Thoracic aorta (tissue), 2 donors: ENCODE measurements around the gene PAX5. TPM values are rescaled to one million over a fixed set of nuclear protein-coding genes. Genes with fewer than 3 reads are reported as not detected.
"Not testable (repeated sequence)": the region's sequence is repeated elsewhere in the genome, so short reads cannot be mapped to it uniquely, and the experiment has no call there.

Experiments used
- ATAC-seq: fragments of 150-250 bp; one replicate; pipeline ENCODE4 v1.8.0; 2017; ENCODE audit warnings: low read depth; ENCODE audit not compliant: insufficient number of reproducible peaks, low FRiP score
- DNase-seq: peaks from one replicate; pipeline ENCODE4 v3.0.0-alpha.2; 2020; ENCODE audit warnings: low spot score
- H3K27ac ChIP-seq, 2 donors: fragments of 200-600 bp; sonication (generic); 1 replicate in 1 of 2; 2 replicates in 1 of 2; pipeline ENCODE4 v1.5.1; 2016; ENCODE audit warnings: mild to moderate bottlenecking in 2 of 2, moderate library complexity in 2 of 2
- H3K27me3 ChIP-seq: fragments of 200-600 bp; sonication (generic); replicated peaks from 2 replicates; pipeline ENCODE4 v1.6.0; 2016; ENCODE audit warnings: mild to moderate bottlenecking; ENCODE audit not compliant: insufficient read depth
- H3K36me3 ChIP-seq: fragments of 200-600 bp; sonication (generic); one replicate; pipeline ENCODE4 v1.5.1; 2016
- H3K4me1 ChIP-seq, 2 donors: fragments of 200-600 bp; sonication (generic); 1 replicate in 1 of 2; 2 replicates in 1 of 2; pipeline versions ENCODE4 v1.5.1 to v1.6.0; 2016; ENCODE audit warnings: low read depth in 2 of 2, mild to moderate bottlenecking in 1 of 2; ENCODE audit not compliant: control insufficient read depth in 1 of 2
- H3K4me3 ChIP-seq: fragments of 200-600 bp; sonication (generic); 2 replicates; pipeline ENCODE4 v1.5.1; 2016; ENCODE audit warnings: mild to moderate bottlenecking
- H3K9me3 ChIP-seq: fragments of 200-600 bp; sonication (generic); 2 replicates; pipeline ENCODE4 v1.5.1; 2016
- CTCF ChIP-seq: fragments of 200-600 bp; sonication (generic); IDR thresholded peaks from one replicate; pipeline ENCODE4 v1.5.1; 2019; ENCODE audit warnings: antibody characterized with exemption
- total RNA-seq, 2 donors: library from RNA; depleted of rRNA; stranded (reverse); fragments of >200 nt; gene quantifications; one replicate each; pipeline versions ENCODE4 v1.1.0 to v1.2.3, GENCODE V29; 2016

The PAX5 gene
- total RNA-seq, 2 donors from 2014 or later: 0.21 TPM; not detected in 1

- DNase-seq: no peak
- Histone ChIP-seq H3K4me1 (no peaks in the 10 kb centered on the region), H3K9me3 (no peaks in the 10 kb centered on the region), H3K4me3 (no peak overlapping the region), H3K27ac (no peak overlapping the region), H3K27me3 (no peaks in the 10 kb centered on the region), H3K36me3 (no peaks in the 10 kb centered on the region)
- no peak for TF ChIP-seq CTCF
- no peak for ATAC-seq
Observed at GRCh38 chr9:36872641-36873040, 161.4 kb downstream of the PAX5 start.

- TF ChIP-seq CTCF: no peak
- H3K27ac ChIP-seq: no peak overlapping the region
- DNase-seq (no peak), ATAC-seq (no peak)
- H3K36me3 ChIP-seq: no peaks in the 10 kb centered on the region
- H3K27me3 ChIP-seq: no peaks in the 10 kb centered on the region
- H3K4me1 ChIP-seq: no peaks in the 10 kb centered on the region
- H3K9me3 ChIP-seq: no peaks in the 10 kb centered on the region
- no peak overlapping the region for H3K4me3 ChIP-seq
Observed at GRCh38 chr9:36871606-36872005, 162.5 kb downstream of the PAX5 start.

GRCh38 chr9:36870960-36871359 lies 163.1 kb downstream of the PAX5 start:
- no peaks in the 10 kb centered on the region for H3K36me3 ChIP-seq
- H3K4me3 ChIP-seq: no peak overlapping the region
- H3K27me3 ChIP-seq: no peaks in the 10 kb centered on the region
- TF ChIP-seq CTCF: no peak
- ATAC-seq (no peak), DNase-seq (no peak)
- H3K4me1 ChIP-seq: no peaks in the 10 kb centered on the region
- H3K27ac ChIP-seq: no peak overlapping the region
- no peaks in the 10 kb centered on the region for H3K9me3 ChIP-seq

- not testable (repeated sequence) for ATAC-seq, DNase-seq, H3K27ac ChIP-seq
Observed at GRCh38 chr9:36869605-36870004, 164.5 kb downstream of the PAX5 start.

GRCh38 chr9:36868586-36869282 lies 165.3 kb downstream of the PAX5 start:
- TF ChIP-seq CTCF: no peak
- no peaks in the 10 kb centered on the region for H3K4me1 ChIP-seq
- H3K27me3 ChIP-seq: no peaks in the 10 kb centered on the region
- no peaks in the 10 kb centered on the region for H3K9me3 ChIP-seq
- no peaks in the 10 kb centered on the region for H3K36me3 ChIP-seq
- DNase-seq (no peak), ATAC-seq (no peak)
- H3K4me3 ChIP-seq: no peak overlapping the region
- no peak overlapping the region for H3K27ac ChIP-seq

More at GRCh38 chr9:36869605-36870004, 164.5 kb downstream of the PAX5 start:
- H3K4me1 ChIP-seq, H3K4me3 ChIP-seq, H3K27me3 ChIP-seq, H3K9me3 ChIP-seq, H3K36me3 ChIP-seq: not testable (repeated sequence)
